GM19043 (cell line): ENCODE results near the gene PSMD3.
"Not testable (repeated sequence)": the region's sequence is repeated elsewhere in the genome, so short reads cannot be mapped to it uniquely, and the experiment has no call there.

Experiments
- ATAC-seq: cut with Tn5 transposase; IDR thresholded peaks from one replicate; pipeline ENCODE4 v1.9.1; 2021; ENCODE audit warnings: low read depth; ENCODE audit not compliant: unreplicated experiment

PSMD3 gene

DNA sequence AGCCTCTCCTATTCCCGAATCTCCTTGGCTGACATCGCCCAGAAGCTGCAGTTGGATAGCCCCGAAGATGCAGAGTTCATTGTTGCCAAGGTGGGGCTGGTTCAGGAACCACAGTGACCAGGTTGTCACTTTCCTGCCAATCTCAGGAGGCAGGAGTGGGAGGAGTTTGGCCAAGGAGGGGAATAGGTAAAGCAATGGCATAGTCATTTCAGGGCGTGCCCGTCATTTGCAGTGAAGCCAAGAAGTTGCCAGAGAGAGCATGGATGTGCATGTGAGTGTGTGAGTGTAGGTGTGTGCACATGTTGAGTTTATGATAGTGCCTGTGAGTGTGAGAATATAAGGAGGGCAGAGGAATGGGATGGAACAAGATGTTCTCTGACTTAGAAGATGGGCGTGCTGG is 14.8 kb downstream of the PSMD3 start:
- no peak for ATAC-seq

DNA sequence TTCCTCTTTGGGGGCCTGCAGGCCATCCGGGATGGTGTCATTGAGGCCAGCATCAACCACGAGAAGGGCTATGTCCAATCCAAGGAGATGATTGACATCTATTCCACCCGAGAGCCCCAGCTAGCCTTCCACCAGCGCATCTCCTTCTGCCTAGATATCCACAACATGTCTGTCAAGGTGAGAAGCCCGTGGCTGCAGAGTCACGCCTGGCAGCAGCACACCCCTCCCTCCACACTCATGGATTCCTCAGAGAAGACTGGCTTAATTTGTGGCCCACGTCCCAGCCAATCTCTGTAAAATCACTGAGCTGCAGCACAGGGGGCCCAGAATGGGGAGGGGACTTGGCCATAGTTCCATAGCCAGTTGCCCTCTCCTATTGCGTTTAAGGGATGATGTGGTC is 15.6 kb downstream of the PSMD3 start:
- ATAC-seq = no peak

DNA sequence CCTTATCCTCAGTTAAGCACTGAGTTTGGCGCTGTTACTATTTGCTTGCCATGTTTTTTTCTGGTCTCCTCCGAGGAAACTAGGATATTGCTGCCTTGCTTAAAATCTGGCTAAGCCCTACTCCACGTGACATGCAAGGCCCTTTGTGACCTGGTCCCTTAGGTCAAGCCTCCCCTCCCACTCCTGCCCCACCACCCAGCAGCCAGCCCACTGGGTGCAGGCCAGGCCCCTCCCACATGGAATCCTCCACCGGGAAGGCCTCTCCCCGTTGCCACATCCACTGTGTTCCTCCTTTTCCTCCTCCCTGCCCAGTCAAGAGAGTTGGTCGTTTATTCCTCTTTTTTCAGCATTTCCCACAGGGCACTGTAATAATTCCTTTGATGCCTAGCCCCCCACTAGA is 16.2 kb downstream of the PSMD3 start:
- no peak for ATAC-seq

DNA sequence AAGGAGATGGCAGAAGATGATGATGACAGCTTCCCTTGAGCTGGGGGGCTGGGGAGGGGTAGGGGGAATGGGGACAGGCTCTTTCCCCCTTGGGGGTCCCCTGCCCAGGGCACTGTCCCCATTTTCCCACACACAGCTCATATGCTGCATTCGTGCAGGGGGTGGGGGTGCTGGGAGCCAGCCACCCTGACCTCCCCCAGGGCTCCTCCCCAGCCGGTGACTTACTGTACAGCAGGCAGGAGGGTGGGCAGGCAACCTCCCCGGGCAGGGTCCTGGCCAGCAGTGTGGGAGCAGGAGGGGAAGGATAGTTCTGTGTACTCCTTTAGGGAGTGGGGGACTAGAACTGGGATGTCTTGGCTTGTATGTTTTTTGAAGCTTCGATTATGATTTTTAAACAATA is 16.9 kb downstream of the PSMD3 start:
- ATAC-seq = no peak

DNA sequence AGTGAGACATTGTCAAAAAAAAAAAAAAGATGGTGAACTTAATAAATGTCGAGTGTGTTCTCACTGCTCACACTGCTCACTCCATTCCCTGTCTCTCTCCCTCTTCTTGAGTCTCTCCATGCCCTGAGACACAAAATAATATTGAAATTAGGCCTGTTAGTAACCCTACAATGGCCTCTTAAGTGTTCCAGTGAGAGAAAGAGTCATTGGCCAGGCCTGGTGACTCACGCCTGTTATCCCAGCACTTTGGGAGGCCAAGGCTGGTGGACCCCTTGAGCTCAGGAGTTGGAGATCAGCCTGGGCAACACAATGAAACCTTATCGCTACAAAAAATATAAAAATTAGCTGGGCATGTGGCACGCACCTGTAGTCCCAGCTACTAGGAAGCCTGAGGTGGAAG is 18.5 kb downstream of the PSMD3 start:
- ATAC-seq = no peak

DNA sequence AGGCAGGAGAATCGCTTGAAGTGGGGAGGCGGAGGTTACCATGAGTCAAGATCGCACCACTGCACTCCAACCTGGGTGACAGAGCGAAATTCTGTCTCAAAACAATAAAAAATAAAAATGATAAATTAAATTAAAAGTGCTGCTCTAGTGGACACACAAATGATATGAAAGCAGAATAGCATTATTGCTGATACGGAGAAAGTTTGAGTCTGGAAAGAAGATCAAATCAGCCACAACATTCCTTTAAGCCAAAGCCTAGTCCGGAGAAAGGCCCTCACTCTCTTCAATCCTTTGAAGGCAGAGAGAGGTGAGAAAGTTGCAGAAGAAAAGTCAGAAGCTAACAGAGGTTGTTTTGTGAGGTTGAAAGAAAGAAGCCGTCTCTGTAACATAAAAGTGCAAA is 19.6 kb downstream of the PSMD3 start:
- no peak for ATAC-seq

DNA sequence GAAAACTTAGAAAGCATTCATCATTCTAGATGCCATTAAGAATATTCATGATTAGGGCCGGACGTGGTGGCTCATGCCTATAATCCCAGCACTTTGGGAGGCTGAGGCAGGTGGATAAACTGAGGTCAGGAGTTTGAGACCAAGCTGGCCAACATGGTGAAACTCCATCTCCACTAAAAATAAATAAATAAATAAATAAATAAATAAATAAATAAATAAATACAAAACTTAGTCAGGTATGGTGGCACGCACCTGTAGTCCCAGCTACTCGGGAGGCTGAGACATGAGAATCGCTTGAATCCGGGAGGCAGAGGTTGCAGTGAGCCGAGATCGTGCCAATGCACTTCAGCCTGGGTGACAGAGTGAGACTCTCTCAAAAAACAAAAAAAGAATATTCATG is 20.7 kb downstream of the PSMD3 start:
- ATAC-seq = not testable (repeated sequence)

DNA sequence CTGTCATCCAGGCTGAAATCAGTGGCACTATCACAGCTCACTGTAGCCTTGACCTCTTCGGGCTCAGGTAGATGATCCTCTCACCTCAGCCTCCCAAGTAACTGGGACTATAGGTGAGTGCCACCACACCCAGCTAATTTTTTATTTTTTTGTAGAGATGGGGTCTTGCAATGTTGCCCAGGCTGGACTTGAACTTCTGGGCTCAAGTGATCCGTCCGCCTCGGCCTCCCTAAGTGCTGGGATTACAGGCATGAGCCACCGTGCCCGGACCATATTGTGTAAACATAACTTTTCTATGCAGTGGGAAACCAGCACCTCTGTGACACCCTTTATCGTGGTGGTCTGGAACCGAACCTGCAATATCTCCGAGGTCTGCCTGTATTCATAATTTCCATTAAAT is 23.5 kb downstream of the PSMD3 start:
- no peak for ATAC-seq

DNA sequence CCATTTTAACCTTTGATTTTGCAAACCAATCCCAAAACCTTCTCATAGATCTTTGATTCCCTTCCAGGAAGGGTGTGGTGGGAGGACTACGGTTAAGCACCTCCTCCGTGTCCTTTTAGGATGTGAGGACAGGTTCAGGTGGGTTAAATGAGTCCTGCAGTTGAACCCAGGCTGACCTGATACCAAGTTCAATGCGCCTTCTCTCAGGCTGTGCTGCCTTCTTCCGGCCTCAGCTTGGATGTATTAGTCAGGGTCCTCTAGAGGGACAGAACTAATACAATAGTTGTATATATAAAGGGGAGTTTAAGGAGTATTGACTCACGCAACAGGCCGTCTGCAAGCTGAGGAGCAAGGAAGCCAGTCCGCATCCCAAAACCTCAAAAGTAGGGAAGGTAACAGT is 24.1 kb downstream of the PSMD3 start:
- ATAC-seq = no peak

DNA sequence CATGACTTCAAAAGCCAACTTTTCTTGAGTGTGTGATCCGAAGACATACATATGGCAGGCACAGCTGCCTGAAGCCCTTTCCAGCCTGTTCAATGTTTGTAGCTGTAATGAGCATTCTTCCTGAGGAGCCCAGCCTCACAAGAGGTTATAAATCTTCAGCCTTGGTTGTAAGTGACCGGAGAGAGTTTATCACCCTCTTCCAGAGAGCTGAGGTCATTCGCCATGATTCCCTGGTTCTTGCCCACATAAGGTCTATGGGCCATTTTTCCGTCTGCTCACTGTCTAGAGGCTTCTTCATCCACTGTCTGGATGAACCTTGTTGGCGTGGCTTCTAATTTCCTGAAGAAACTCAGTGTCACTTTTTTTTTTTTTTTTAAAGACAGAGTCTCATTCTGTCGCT is 24.9 kb downstream of the PSMD3 start:
- ATAC-seq = no peak

DNA sequence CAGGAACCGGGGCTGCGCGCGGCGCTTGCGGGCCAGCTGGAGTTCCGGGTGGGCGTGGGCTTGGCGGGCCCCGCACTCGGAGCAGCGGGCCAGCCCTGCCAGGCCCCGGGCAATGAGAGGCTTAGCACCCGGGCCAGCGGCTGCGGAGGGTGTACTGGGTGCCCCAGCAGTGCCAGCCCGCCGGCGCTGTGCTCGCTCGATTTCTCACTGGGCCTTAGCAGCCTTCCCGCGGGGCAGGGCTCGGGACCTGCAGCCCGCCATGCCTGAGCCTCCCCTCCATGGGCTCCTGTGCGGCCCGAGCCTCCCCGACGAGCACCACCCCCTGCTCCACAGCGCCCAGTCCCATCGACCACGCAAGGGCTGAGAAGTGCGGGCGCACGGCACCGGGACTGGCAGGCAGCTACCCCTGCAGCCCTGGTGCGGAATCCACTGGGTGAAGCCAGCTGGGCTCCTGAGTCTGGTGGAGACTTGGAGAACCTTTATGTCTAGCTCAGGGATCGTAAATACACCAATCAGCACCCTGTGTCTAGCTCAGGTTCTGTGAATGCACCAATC is 30.4 kb downstream of the PSMD3 start:
- ATAC-seq = not testable (repeated sequence)

DNA sequence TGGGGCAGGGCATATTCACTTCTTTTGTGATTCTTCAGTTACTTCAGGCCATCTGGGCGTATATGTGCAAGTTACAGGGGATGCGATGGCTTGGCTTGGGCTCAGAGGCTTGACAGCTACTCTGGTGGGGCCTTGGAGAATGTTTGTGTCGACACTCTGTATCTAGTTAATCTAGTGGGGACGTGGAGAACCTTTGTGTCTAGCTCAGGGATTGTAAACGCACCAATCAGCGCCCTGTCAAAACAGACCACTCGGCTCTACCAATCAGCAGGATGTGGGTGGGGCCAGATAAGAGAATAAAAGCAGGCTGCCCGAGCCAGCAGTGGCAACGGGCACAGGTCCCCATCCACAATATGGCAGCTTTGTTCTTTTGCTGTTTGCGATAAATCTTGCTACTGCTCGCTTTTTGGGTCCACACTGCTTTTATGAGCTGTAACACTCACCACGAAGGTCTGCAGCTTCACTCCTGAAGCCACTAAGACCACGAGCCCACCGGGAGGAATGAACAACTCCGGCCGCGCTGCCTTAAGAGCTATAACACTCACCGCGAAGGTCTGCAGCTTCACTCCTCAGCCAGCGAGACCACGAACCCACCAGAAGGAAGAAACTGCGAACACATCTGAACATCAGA is 31.5 kb downstream of the PSMD3 start:
- ATAC-seq = not testable (repeated sequence)

DNA sequence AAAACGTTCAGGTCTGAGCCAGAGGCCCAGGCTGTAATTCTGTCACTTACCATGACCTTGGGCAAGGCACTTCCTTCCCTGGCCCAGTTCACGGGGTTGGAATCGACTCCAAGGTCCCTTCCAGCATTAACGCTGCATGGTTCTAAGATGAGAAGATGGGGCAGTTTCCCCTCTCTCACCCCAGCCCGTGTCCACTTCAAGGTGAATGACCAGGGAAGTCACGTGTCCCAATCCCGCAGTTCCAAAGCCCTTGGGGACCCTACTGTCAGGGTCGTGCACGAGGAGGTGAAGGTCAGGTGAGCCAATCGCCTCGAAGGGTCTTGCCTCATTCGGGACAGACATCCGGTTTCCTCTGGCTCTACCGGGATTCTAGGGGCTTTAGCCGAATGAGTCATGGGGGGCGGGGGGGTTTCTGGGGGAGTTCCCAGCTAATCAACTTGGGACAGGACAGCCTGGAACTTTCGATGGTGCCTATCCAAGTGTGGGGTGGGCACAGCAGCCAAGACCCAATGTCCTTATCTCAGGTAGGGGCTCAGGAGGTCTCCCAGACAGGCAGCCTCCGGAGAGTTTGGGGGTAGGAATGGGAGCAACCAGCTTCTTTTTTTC is 33.9 kb downstream of the PSMD3 start:
- ATAC-seq = no peak

DNA sequence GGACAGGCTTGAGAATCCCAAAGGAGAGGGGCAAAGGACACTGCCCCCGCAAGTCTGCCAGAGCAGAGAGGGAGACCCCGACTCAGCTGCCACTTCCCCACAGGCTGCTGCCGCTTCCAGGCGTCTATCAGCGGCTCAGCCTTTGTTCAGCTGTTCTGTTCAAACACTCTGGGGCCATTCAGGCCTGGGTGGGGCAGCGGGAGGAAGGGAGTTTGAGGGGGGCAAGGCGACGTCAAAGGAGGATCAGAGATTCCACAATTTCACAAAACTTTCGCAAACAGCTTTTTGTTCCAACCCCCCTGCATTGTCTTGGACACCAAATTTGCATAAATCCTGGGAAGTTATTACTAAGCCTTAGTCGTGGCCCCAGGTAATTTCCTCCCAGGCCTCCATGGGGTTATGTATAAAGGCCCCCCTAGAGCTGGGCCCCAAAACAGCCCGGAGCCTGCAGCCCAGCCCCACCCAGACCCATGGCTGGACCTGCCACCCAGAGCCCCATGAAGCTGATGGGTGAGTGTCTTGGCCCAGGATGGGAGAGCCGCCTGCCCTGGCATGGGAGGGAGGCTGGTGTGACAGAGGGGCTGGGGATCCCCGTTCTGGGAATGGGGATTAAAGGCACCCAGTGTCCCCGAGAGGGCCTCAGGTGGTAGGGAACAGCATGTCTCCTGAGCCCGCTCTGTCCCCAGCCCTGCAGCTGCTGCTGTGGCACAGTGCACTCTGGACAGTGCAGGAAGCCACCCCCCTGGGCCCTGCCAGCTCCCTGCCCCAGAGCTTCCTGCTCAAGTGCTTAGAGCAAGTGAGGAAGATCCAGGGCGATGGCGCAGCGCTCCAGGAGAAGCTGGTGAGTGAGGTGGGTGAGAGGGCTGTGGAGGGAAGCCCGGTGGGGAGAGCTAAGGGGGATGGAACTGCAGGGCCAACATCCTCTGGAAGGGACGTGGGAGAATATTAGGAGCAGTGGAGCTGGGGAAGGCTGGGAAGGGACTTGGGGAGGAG is 34.7 kb downstream of the PSMD3 start, which contains the start of gene CSF3:
Gene CSF3 (plus strand): TSS at position 436 of the 993 bp plus-strand sequence. CDS start 35 bp downstream, at position 471.
- ATAC-seq = no peak

DNA sequence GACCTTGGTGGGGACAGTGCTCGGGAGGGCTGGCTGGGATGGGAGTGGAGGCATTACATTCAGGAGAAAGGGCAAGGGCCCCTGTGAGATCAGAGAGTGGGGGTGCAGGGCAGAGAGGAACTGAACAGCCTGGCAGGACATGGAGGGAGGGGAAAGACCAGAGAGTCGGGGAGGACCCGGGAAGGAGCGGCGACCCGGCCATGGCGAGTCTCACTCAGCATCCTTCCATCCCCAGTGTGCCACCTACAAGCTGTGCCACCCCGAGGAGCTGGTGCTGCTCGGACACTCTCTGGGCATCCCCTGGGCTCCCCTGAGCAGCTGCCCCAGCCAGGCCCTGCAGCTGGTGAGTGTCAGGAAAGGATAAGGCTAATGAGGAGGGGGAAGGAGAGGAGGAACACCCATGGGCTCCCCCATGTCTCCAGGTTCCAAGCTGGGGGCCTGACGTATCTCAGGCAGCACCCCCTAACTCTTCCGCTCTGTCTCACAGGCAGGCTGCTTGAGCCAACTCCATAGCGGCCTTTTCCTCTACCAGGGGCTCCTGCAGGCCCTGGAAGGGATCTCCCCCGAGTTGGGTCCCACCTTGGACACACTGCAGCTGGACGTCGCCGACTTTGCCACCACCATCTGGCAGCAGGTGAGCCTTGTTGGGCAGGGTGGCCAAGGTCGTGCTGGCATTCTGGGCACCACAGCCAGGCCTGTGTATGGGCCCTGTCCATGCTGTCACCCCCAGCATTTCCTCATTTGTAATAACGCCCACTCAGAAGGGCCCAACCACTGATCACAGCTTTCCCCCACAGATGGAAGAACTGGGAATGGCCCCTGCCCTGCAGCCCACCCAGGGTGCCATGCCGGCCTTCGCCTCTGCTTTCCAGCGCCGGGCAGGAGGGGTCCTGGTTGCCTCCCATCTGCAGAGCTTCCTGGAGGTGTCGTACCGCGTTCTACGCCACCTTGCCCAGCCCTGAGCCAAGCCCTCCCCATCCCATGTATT is 35.7 kb downstream of the PSMD3 start:
- no peak for ATAC-seq

DNA sequence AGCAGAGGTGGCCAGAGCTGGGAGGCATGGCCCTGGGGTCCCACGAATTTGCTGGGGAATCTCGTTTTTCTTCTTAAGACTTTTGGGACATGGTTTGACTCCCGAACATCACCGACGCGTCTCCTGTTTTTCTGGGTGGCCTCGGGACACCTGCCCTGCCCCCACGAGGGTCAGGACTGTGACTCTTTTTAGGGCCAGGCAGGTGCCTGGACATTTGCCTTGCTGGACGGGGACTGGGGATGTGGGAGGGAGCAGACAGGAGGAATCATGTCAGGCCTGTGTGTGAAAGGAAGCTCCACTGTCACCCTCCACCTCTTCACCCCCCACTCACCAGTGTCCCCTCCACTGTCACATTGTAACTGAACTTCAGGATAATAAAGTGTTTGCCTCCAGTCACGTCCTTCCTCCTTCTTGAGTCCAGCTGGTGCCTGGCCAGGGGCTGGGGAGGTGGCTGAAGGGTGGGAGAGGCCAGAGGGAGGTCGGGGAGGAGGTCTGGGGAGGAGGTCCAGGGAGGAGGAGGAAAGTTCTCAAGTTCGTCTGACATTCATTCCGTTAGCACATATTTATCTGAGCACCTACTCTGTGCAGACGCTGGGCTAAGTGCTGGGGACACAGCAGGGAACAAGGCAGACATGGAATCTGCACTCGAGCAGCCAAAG is 36.9 kb downstream of the PSMD3 start:
- no peak for ATAC-seq

DNA sequence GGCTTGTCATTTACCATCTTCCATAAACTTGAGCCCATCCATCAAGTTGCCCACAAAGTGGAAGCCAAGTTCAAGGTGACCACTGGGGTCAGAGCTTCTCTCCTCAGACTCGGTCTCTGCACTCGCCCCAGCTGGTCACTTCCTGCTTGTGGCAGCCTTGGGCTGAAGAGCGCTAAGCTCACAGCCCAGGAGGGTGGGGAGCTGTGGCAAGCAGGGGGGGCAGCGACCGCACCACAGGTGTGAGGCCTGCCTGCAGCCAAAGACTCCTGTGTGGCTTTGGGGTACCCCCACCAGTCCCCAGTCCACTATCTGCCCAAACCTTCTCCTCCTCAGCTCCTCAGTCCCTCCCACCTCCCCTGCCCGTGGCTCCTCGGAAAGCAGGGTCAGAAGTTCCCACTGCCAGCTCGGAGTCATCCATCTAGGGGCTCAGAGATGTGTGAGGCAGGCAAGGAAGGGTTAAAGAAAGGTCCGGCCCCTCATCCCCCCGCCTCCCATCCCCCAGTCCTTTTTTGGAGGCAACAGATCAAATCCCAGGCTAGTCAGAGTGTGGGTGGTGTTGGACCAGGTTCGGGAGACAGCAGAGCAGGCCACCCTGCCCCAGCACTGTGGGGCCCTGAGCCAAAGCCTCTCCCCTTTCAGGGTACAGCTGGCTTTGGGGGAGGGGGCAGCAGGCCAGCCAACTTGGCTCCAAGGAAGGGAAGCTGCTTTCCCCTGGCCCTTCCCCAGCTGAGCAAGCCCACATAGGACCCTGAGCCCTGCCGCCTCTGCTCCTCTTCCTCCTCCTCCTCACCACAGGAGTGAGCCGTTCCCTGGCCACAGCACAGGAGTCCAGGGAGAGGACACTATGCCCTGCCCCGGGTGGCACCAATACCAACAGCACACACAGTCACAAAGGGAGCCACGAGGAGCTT is 37.9 kb downstream of the PSMD3 start:
- ATAC-seq = no peak
